ENCODE measurements around the gene FHIT.

DNA sequence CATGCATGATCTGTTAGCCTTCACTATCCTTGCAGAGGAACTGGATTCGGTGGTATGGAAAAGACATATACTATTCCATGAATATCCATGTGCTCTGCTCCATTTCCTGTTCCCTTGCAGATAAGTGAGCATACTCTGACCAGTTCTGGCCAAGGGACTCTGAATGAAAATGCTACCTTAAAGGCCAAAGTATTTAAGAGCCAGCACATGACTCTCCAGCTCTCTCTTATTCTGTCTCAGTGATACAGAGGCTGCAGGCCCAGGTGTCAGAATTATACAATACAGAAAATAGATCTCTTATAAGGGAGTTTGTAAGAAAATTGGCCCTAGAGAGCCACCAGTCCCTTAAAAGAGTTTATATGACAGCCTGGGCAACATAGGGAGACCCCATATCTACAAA, 1421.7 kb downstream of the FHIT start:
- no peak for TF ChIP-seq POLR2A (IDR thresholded peaks at IDR 0.05; ENCODE audit: low read length)
- no peak for TF ChIP-seq GATA1 (IDR thresholded peaks at IDR 0.05; ENCODE audit: low read depth, low read length)

Measured in erythroblast (primary cell).